ENCODE measurements around the gene ALG9. TPM values are rescaled to one million over a fixed set of nuclear protein-coding genes. Genes with fewer than 3 reads are reported as not detected.
"Not testable (repeated sequence)": the region's sequence is repeated elsewhere in the genome, so short reads cannot be mapped to it uniquely, and the experiment has no call there.

Gene ALG9
- total RNA-seq, 4 donors from 2014 or later, result 23.6 to 60.2 (median 49.4) TPM

DNA sequence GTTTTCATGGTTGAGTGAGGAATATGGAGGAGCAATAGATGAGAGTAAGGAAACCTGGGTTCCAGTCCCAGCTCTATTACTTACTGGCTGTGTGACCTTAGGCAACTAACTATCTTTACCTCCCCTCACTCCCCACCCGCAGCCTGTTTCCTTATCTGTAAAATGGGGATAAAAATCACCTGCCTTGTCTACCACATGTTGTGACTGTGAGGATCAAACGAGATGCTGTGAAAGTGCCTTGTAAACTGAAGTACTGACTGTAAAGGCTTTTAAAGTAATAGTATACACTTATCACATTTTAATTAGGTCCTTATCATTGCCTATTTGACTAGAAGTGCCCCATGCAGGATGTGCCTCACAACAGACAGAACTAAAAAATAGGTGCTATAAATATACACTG is 86.3 kb downstream of the ALG9 start:
- H3K27me3 ChIP-seq, result no peaks in the 10 kb centered on the region
- H3K36me3 ChIP-seq, result no peaks in the 10 kb centered on the region
- H3K4me3 ChIP-seq, result no peak overlapping the region
- DNase-seq, result no peak
- H3K9me3 ChIP-seq, result no peaks in the 10 kb centered on the region
- no peak overlapping the region for H3K27ac ChIP-seq
- no peaks in the 10 kb centered on the region for H3K4me1 ChIP-seq
- no peak for TF ChIP-seq POLR2A (IDR thresholded peaks at IDR 0.05)
- TF ChIP-seq, protein P1, sequence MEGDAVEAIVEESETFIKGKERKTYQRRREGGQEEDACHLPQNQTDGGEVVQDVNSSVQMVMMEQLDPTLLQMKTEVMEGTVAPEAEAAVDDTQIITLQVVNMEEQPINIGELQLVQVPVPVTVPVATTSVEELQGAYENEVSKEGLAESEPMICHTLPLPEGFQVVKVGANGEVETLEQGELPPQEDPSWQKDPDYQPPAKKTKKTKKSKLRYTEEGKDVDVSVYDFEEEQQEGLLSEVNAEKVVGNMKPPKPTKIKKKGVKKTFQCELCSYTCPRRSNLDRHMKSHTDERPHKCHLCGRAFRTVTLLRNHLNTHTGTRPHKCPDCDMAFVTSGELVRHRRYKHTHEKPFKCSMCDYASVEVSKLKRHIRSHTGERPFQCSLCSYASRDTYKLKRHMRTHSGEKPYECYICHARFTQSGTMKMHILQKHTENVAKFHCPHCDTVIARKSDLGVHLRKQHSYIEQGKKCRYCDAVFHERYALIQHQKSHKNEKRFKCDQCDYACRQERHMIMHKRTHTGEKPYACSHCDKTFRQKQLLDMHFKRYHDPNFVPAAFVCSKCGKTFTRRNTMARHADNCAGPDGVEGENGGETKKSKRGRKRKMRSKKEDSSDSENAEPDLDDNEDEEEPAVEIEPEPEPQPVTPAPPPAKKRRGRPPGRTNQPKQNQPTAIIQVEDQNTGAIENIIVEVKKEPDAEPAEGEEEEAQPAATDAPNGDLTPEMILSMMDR (IDR thresholded peaks at IDR 0.05), result no peak
- intact Hi-C loops (cut with DNase I; ENCODE audit: low total_unique reads), result no loop called here

DNA sequence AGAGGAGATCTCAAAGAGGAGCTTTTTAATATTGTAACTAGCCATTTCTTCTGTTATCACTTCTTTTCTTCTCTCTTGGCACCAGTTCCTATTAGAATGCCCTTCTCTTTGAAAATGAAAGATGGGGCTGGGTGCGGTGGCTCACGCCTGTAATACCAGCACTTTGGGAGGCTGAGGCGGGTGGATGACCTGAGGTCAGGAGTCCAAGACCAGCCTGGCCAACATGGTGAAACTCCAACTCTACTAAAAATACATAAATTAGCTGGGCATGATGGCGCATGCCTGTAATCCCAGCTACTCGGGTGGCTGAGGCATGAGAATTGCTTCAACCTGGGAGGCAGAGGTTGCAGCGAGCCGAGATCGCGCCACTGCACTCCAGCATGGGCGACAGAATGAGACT is 87.1 kb downstream of the ALG9 start:
- intact Hi-C loops (cut with DNase I; ENCODE audit: low total_unique reads); H3K4me1 ChIP-seq; H3K9me3 ChIP-seq; H3K27ac ChIP-seq; DNase-seq; H3K36me3 ChIP-seq; H3K4me3 ChIP-seq; H3K27me3 ChIP-seq: not testable (repeated sequence)

DNA sequence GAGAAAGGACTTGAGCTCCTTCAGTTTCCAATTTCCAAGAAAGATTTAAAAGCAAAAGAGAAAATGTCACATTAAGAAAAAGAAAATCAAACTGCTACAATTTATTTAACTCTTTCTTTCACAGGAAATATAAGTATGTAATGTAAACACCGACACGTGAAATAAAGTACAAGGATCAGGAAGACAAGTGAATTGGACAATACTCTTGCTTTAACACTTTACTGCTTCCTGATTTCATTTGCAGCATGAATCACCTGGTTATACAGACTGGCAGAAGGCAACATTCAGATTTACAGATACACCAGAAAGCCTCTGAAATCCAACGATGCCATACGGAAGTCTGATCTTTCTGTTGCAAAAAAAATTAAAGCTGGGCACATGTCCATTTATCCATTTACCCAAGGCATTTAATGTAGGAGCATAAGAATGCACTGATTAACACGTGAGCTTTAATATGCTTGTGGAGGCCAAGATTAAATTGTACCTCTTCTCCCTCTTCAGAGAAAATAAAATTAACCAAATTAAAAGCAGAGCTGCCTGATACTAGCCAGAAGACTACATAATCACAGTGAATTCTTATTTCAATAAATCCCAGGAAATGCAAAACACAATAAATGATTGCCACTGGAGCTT is 89.2 kb downstream of the ALG9 start:
- no peaks in the 10 kb centered on the region for H3K36me3 ChIP-seq

DNA sequence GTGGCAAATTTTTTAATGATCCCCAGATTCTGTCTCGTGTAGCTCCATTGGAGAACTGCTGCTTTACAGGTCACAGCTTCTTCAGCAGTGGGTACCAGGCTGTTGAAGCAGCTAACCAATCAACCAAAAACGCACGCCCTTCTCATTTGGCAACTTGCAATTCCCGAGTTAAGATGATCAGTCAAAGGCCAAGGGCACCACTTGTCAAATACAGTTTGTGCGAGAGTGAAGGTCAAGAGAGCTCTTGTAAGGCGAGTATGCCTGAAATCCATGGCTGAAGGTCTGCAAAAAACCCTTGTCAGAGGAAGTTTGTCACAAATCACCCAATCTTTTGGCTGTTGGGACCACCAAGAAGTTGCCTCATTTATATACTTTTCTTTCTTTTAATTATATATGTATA is 92.3 kb downstream of the ALG9 start:
- Histone ChIP-seq H3K36me3 (no peaks in the 10 kb centered on the region), H3K27ac (no peak overlapping the region), H3K27me3 (no peaks in the 10 kb centered on the region), H3K4me1 (peaks cover 0 to 6% of the 10 kb centered on the region in 2 donors), H3K4me3 (no peak overlapping the region), H3K9me3 (no peaks in the 10 kb centered on the region)
- no peak for TF ChIP-seq POLR2A (IDR thresholded peaks at IDR 0.05)
- TF ChIP-seq, protein P1 (IDR thresholded peaks at IDR 0.05), result no peak
- intact Hi-C loops (cut with DNase I; ENCODE audit: low total_unique reads), result loop anchor here (5.0 to 10.0 kb wide), 2 partner anchors 56 to 187 kb away; no protein-coding TSS in a partner anchor
- DNase-seq, result no peak

More for the DNA sequence above, 89.2 kb downstream of the ALG9 start:
- Histone ChIP-seq H3K9me3 (no peaks in the 10 kb centered on the region), H3K27ac (no peak overlapping the region), H3K27me3 (no peaks in the 10 kb centered on the region), H3K4me3 (no peak overlapping the region), H3K4me1 (peaks cover 0 to 3% of the 10 kb centered on the region in 2 donors)
- intact Hi-C loops (cut with DNase I; ENCODE audit: low total_unique reads), result no loop called here
- DNase-seq, result no peak
- TF ChIP-seq, protein P1 (IDR thresholded peaks at IDR 0.05), result no peak
- TF ChIP-seq POLR2A (IDR thresholded peaks at IDR 0.05), result no peak

DNA sequence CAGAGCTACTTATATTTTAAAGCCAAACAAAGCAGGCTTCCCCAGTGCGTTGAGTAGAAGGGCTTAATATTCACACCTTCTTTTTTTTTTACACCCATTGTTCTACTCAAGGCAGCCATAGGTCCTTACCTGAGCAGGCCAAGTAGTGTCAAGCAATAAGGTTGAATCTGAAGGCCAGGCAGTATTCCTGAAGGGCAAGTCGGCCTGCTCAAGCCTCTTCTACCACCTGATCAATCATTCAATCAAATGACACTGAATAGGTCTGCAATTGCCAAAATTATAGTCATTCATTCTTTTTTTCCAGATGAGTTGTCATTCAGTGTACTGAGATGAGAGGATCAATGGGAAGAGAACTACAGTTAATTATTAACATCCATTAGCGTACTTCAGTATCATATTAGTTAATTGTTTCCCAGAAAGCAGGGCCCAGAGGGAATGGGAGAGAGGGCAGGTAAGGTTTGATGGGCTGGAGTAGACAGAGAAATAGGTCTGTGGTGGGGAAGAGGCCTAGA is 93.3 kb downstream of the ALG9 start:
- intact Hi-C loops (cut with DNase I; ENCODE audit: low total_unique reads), result loop anchor here (5.0 to 10.0 kb wide), 2 partner anchors 57 to 186 kb away; no protein-coding TSS in a partner anchor
- Histone ChIP-seq H3K36me3 (no peaks in the 10 kb centered on the region), H3K27ac (no peak overlapping the region), H3K27me3 (no peaks in the 10 kb centered on the region), H3K4me1 (peaks cover 0 to 6% of the 10 kb centered on the region in 2 donors), H3K4me3 (no peak overlapping the region), H3K9me3 (no peaks in the 10 kb centered on the region)
- DNase-seq, result no peak
- TF ChIP-seq, protein P1 (IDR thresholded peaks at IDR 0.05), result no peak
- TF ChIP-seq POLR2A (IDR thresholded peaks at IDR 0.05), result no peak
